Natural killer cell (primary cell): ENCODE results near the gene LACRT. TPM values are rescaled to one million over a fixed set of nuclear protein-coding genes. Genes with fewer than 3 reads are reported as not detected.

ENCODE experiments used
- ATAC-seq, 3 donors: fragments of 150-1000 bp in 2 of 3; fragments of 200-7000 bp in 1 of 3; cut with Tn5 transposase; 1 replicate in 1 of 3; 2 replicates in 2 of 3; pipeline ENCODE4 v1.10.0; 2021; ENCODE audit warnings: mild to moderate bottlenecking in 2 of 3, moderate library complexity in 2 of 3
- DNase-seq, 2 donors: peaks; one replicate each; pipeline versions ENCODE4 v3.0.0 to v3.0.0-alpha.2; 2013 to 2021; ENCODE audit warnings: mixed read lengths in 1 of 2
- H3K27ac ChIP-seq: one replicate; pipeline ENCODE4 v1.5.1; 2013; ENCODE audit warnings: mild to moderate bottlenecking, low read length
- H3K27me3 ChIP-seq: one replicate; pipeline ENCODE4 v1.6.1; 2013; ENCODE audit warnings: low read length; ENCODE audit not compliant: control insufficient read depth, insufficient read depth
- H3K36me3 ChIP-seq: one replicate; pipeline ENCODE4 v1.6.1; 2013; ENCODE audit warnings: low read length; ENCODE audit not compliant: control insufficient read depth, insufficient read depth
- H3K4me1 ChIP-seq: one replicate; pipeline ENCODE4 v1.6.1; 2013; ENCODE audit warnings: low read length; ENCODE audit not compliant: control insufficient read depth, insufficient read depth
- H3K4me3 ChIP-seq: one replicate; pipeline ENCODE4 v1.5.1; 2013; ENCODE audit warnings: low read length
- H3K9me3 ChIP-seq: one replicate; pipeline ENCODE4 v1.6.1; 2013; ENCODE audit warnings: low read length; ENCODE audit not compliant: control insufficient read depth, insufficient read depth
- H3K27ac Mint-ChIP-seq, 2 donors: one replicate each; pipeline ENCODE4 v1.8.0; 2022; ENCODE audit warnings: mild to moderate bottlenecking in 2 of 2, mixed read lengths in 2 of 2, moderate library complexity in 1 of 2
- H3K27me3 Mint-ChIP-seq, 2 donors: one replicate each; pipeline ENCODE4 v1.8.0; 2022; ENCODE audit warnings: low read depth in 2 of 2, mixed read lengths in 2 of 2
- H3K36me3 Mint-ChIP-seq: one replicate; pipeline ENCODE4 v1.8.0; 2022; ENCODE audit warnings: mixed read lengths
- H3K4me1 Mint-ChIP-seq, 2 donors: one replicate each; pipeline ENCODE4 v1.8.0; 2022; ENCODE audit warnings: mixed read lengths in 2 of 2
- H3K4me3 Mint-ChIP-seq: one replicate; pipeline ENCODE4 v1.8.0; 2022; ENCODE audit warnings: mild to moderate bottlenecking, moderate library complexity, mixed read lengths
- H3K9me3 Mint-ChIP-seq, 2 donors: one replicate each; pipeline ENCODE4 v1.8.0; 2022; ENCODE audit warnings: mixed read lengths in 2 of 2
- WGBS: methylation state at CpG from one replicate; pipeline ENCODE4 v1.1.7; 2013; ENCODE audit warnings: missing lambda C conversion rate; ENCODE audit not compliant: insufficient coverage; 5-methylcytosine and 5-hydroxymethylcytosine counted together
- intact Hi-C: fragments of 100-400 bp; cut with micrococcal nuclease; formaldehyde crosslinking; loops from one replicate; pipeline ENCODE4 v1.14.2; 2022
- total RNA-seq, 4 donors: library from RNA; stranded (reverse); fragments of 120-200 nt in 1 of 4; gene quantifications; one replicate each; pipeline versions ENCODE4 v1.2.3 to v1.2.4, GENCODE V29; 2013 to 2022
- TF ChIP-seq, protein P1 (sequence below): fragments of 200-600 bp; IDR thresholded peaks from one replicate; pipeline ENCODE4 v1.8.0; 2022; ENCODE audit warnings: antibody characterized with exemption

LACRT gene
- total RNA-seq, 3 donors from 2014 or later (not counting 1 experiment from before 2014, with no cell fraction given) = not detected

DNA sequence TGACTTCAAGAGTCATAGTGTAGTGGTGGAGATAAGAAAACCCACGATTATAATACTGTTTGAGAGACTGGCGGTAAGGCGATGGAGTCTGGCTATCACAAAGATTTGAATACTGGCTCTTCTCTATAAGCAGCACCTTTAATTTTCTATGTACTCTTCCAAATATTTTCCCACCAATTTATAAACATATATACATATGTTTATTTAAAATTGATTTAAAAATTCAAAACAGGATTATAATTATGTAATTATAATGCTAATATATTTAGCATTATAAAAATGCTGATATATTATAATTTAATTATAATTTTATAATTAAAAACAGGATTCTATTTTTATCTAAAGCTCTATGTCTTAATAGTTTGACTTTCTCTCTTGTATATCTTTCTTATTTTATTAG is 28.9 kb upstream of the LACRT start:
- DNase-seq (no peak), ATAC-seq (no peak)
- TF ChIP-seq, protein P1, sequence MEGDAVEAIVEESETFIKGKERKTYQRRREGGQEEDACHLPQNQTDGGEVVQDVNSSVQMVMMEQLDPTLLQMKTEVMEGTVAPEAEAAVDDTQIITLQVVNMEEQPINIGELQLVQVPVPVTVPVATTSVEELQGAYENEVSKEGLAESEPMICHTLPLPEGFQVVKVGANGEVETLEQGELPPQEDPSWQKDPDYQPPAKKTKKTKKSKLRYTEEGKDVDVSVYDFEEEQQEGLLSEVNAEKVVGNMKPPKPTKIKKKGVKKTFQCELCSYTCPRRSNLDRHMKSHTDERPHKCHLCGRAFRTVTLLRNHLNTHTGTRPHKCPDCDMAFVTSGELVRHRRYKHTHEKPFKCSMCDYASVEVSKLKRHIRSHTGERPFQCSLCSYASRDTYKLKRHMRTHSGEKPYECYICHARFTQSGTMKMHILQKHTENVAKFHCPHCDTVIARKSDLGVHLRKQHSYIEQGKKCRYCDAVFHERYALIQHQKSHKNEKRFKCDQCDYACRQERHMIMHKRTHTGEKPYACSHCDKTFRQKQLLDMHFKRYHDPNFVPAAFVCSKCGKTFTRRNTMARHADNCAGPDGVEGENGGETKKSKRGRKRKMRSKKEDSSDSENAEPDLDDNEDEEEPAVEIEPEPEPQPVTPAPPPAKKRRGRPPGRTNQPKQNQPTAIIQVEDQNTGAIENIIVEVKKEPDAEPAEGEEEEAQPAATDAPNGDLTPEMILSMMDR = no peak
- Mint-ChIP-seq H3K36me3 (no peaks in the 10 kb centered on the region), H3K4me3 (no peak overlapping the region), H3K4me1 (no peaks in the 10 kb centered on the region), H3K9me3 (no peaks in the 10 kb centered on the region), H3K27ac (no peak overlapping the region), H3K27me3 (peaks cover 16 to 34% of the 10 kb centered on the region in 2 donors)
- Histone ChIP-seq H3K27me3 (no peaks in the 10 kb centered on the region), H3K36me3 (no peaks in the 10 kb centered on the region), H3K4me3 (no peak overlapping the region), H3K9me3 (no peaks in the 10 kb centered on the region), H3K4me1 (no peaks in the 10 kb centered on the region), H3K27ac (no peak overlapping the region)
- intact Hi-C loops = no loop called here
- 82% methylated on average over 3 of the region's 3 CpGs for WGBS

DNA sequence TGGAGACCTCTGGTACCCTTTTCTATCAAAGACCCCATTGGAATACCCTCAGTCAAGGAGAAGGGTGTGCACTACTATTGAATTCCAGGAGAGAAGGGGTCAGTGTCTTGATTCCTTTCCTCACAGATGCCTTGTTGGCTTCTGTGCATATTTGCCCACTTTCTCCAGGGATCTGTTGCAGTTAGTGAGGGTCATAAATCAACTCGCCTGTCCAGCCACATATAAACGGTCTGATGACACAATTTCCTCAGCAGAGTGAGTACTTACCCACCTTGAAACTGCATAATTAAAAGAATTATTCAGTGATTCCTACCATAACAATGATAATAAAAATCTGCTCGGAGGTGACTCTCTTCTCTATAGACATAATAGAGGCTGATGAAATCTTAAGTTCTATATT is 27.3 kb upstream of the LACRT start:
- ATAC-seq = no peak
- no peaks in the 10 kb centered on the region for H3K9me3 Mint-ChIP-seq
- no peaks in the 10 kb centered on the region for H3K36me3 Mint-ChIP-seq
- no peak overlapping the region for H3K4me3 ChIP-seq
- no peaks in the 10 kb centered on the region for H3K9me3 ChIP-seq
- no peak overlapping the region for H3K4me3 Mint-ChIP-seq
- no peak overlapping the region for H3K27ac Mint-ChIP-seq
- H3K27ac ChIP-seq = no peak overlapping the region
- 58% methylated on average over 2 of the region's 3 CpGs for WGBS
- H3K36me3 ChIP-seq = no peaks in the 10 kb centered on the region
- peaks cover 14 to 36% of the 10 kb centered on the region in 2 donors for H3K27me3 Mint-ChIP-seq
- DNase-seq = no peak
- intact Hi-C loops = no loop called here
- TF ChIP-seq, protein P1 = no peak
- no peaks in the 10 kb centered on the region for H3K4me1 ChIP-seq
- no peaks in the 10 kb centered on the region for H3K27me3 ChIP-seq
- H3K4me1 Mint-ChIP-seq = no peaks in the 10 kb centered on the region

DNA sequence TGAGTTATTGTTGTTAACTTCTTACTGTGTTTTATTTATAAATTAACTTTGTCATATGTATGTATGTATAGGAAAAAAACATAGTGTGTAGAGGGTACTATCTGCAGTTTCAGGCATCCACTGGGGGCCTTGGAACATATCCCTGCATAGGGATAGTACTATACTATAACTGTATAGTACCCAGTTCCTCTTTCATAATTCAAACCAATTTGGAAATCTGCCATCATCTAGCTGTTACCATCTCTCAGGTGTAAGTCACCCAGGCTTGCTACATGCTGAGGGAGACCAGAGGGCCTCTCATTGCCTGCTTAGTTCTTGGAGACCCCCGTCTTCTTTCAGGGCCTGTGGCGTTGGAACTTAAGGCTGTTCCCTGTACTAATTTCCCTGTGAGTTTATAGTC is 26.4 kb upstream of the LACRT start:
- Mint-ChIP-seq H3K9me3 (no peaks in the 10 kb centered on the region), H3K4me3 (no peak overlapping the region), H3K36me3 (no peaks in the 10 kb centered on the region), H3K27ac (no peak overlapping the region), H3K4me1 (no peaks in the 10 kb centered on the region), H3K27me3 (peaks cover 14 to 27% of the 10 kb centered on the region in 2 donors)
- no peak overlapping the region for H3K27ac ChIP-seq
- TF ChIP-seq, protein P1 = no peak
- no peaks in the 10 kb centered on the region for H3K27me3 ChIP-seq
- no peak overlapping the region for H3K4me3 ChIP-seq
- 13% methylated on average over 2 of the region's 2 CpGs for WGBS
- H3K36me3 ChIP-seq = no peaks in the 10 kb centered on the region
- DNase-seq (no peak), ATAC-seq (no peak)
- no peaks in the 10 kb centered on the region for H3K4me1 ChIP-seq
- no peaks in the 10 kb centered on the region for H3K9me3 ChIP-seq
- intact Hi-C loops = no loop called here

DNA sequence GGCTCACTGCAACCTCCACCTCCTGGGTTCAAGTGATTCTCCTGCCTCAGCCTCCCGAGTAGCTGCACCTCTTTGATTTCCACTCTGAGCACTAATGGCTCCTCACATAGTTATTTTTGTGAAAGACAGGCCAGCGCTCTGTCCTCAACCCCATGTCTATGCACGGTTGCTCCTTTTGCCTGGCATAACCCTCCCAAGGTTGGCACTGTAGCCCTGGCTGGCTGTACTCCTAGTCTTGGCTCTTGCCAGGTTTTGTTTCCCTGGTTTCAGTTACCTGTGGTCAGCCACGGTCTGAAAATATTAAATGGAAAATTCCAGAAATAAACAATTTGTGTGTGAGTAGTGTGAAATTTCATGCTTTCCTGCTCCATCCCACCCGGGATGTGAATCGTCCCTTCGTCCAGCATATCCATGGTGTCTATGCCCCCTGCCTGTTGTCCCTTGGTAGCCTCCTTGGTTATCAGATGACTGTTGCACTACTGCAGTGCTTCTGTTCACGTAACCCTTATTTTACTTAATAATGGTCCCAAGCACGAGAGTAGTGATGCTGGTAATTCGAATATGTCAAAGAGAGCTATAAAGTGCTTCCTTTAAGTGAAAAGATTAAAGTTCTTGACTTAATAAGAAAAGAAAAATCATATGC is 25.7 kb upstream of the LACRT start:
- no peak for ATAC-seq
- WGBS = 85% methylated on average over 9 of the region's 10 CpGs
- no peaks in the 10 kb centered on the region for H3K4me1 Mint-ChIP-seq
- Histone ChIP-seq H3K27ac (no peak overlapping the region), H3K36me3 (no peaks in the 10 kb centered on the region), H3K4me3 (no peak overlapping the region), H3K4me1 (no peaks in the 10 kb centered on the region), H3K27me3 (no peaks in the 10 kb centered on the region), H3K9me3 (no peaks in the 10 kb centered on the region)
- peaks cover 12 to 20% of the 10 kb centered on the region in 2 donors for H3K27me3 Mint-ChIP-seq
- TF ChIP-seq, protein P1 = no peak
- H3K4me3 Mint-ChIP-seq = no peak overlapping the region
- H3K9me3 Mint-ChIP-seq = no peaks in the 10 kb centered on the region
- intact Hi-C loops = no loop called here
- DNase-seq = no peak
- H3K36me3 Mint-ChIP-seq = no peaks in the 10 kb centered on the region
- H3K27ac Mint-ChIP-seq = no peak overlapping the region
